Measurements from ENCODE around the gene PCSK7.

GRCh38 chr11:117179048-117179999, 52.5 kb downstream of the PCSK7 start:
- no peak for TF ChIP-seq BACH2 (CRISPR knock-in tag; IDR thresholded peaks at IDR 0.05; ENCODE audit: borderline replicate concordance)
- TF ChIP-seq, protein P1, sequence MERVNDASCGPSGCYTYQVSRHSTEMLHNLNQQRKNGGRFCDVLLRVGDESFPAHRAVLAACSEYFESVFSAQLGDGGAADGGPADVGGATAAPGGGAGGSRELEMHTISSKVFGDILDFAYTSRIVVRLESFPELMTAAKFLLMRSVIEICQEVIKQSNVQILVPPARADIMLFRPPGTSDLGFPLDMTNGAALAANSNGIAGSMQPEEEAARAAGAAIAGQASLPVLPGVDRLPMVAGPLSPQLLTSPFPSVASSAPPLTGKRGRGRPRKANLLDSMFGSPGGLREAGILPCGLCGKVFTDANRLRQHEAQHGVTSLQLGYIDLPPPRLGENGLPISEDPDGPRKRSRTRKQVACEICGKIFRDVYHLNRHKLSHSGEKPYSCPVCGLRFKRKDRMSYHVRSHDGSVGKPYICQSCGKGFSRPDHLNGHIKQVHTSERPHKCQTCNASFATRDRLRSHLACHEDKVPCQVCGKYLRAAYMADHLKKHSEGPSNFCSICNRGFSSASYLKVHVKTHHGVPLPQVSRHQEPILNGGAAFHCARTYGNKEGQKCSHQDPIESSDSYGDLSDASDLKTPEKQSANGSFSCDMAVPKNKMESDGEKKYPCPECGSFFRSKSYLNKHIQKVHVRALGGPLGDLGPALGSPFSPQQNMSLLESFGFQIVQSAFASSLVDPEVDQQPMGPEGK (CRISPR knock-in tag; IDR thresholded peaks at IDR 0.05; ENCODE audit: borderline replicate concordance), result no peak
- TF ChIP-seq ZFP3 (CRISPR knock-in tag; IDR thresholded peaks at IDR 0.05), result no peak
- no peak for TF ChIP-seq ZC3H10 (CRISPR knock-in tag; IDR thresholded peaks at IDR 0.05)
- TF ChIP-seq POU6F1 (CRISPR knock-in tag; IDR thresholded peaks at IDR 0.05; ENCODE audit: borderline replicate concordance, low read depth), result no peak
- TF ChIP-seq ZFP30 (CRISPR knock-in tag; IDR thresholded peaks at IDR 0.05), result no peak
- TF ChIP-seq ISL1 (CRISPR knock-in tag; IDR thresholded peaks at IDR 0.05), result no peak
- TF ChIP-seq PPARA (CRISPR knock-in tag; IDR thresholded peaks at IDR 0.05; ENCODE audit: borderline replicate concordance), result no peak
- TF ChIP-seq TSHZ2 (CRISPR knock-in tag; IDR thresholded peaks at IDR 0.05), result no peak
- TF ChIP-seq GLIS3 (CRISPR knock-in tag; IDR thresholded peaks at IDR 0.05), result no peak
- no peak for TF ChIP-seq ZNF565 (CRISPR knock-in tag; conservative IDR thresholded peaks at IDR 0.05; ENCODE audit: low read depth)

Measured in SK-N-SH treated with all-trans-retinoic acid at 6 μM for 48 hours (cell line).